Upper lobe of right lung (tissue), 1 donor: ENCODE data around the gene ILF3. TPM values are rescaled to one million over a fixed set of nuclear protein-coding genes. Genes with fewer than 3 reads are reported as not detected.
A peak's percentile ranks its signal among the peaks of the same experiment; 100 is the strongest.
"Not testable (repeated sequence)": the region's sequence is repeated elsewhere in the genome, so short reads cannot be mapped to it uniquely, and the experiment has no call there.

ENCODE experiments used
- ATAC-seq: fragments of 200-7000 bp; cut with Tn5 transposase; one replicate; pipeline ENCODE4 v1.9.1; 2020; ENCODE audit warnings: mild to moderate bottlenecking, moderate library complexity
- DNase-seq: peaks from one replicate; pipeline ENCODE4 v3.0.0-alpha.2; 2020
- H3K27ac ChIP-seq: fragments of 200-600 bp; one replicate; pipeline ENCODE4 v1.8.0; 2022
- H3K27me3 ChIP-seq: fragments of 200-600 bp; one replicate; pipeline ENCODE4 v1.8.0; 2022; ENCODE audit warnings: mild to moderate bottlenecking
- H3K36me3 ChIP-seq: fragments of 200-600 bp; one replicate; pipeline ENCODE4 v1.8.0; 2022
- H3K4me1 ChIP-seq: fragments of 200-600 bp; one replicate; pipeline ENCODE4 v1.8.0; 2022
- H3K4me3 ChIP-seq: fragments of 200-600 bp; one replicate; pipeline ENCODE4 v1.8.0; 2022; ENCODE audit warnings: mild to moderate bottlenecking
- H3K9me3 ChIP-seq: fragments of 200-600 bp; one replicate; pipeline ENCODE4 v1.8.0; 2022
- CTCF ChIP-seq: fragments of 200-600 bp; IDR thresholded peaks from one replicate; pipeline ENCODE4 v1.8.0; 2022; ENCODE audit warnings: antibody characterized with exemption
- intact Hi-C: fragments of 100-400 bp; cut with DNase I; formaldehyde crosslinking; loops from one replicate; pipeline ENCODE4 v1.11.0; 2022
- total RNA-seq: library from RNA; stranded (reverse); fragmentation: NEBNext Ultra II Directional; extraction: Animal tissue kit (Norgen Biotek cat#: 25700); gene quantifications from one replicate; pipeline ENCODE4 v1.2.1, GENCODE V29; 2021
- donor health status: DM: no; HTN: yes; CAD: no; lungs with severe emphysema.

ILF3 gene
- total RNA-seq, 1 donor from 2014 or later: 182 TPM

- intact Hi-C loops: no loop called here
- no peaks in the 10 kb centered on the region for H3K9me3 ChIP-seq
- H3K4me3 ChIP-seq: no peak overlapping the region
- no peaks in the 10 kb centered on the region for H3K27me3 ChIP-seq
- H3K4me1 ChIP-seq: peaks cover 52% of the 10 kb centered on the region
- ATAC-seq (no peak), DNase-seq (no peak)
- no peak overlapping the region for H3K27ac ChIP-seq
- TF ChIP-seq CTCF: no peak
- H3K36me3 ChIP-seq: no peaks in the 10 kb centered on the region
Measured at GRCh38 chr19:10660346-10660745, 6.2 kb downstream of the ILF3 start.

GRCh38 chr19:10661946-10662345 is 7.8 kb downstream of the ILF3 start:
- H3K36me3 ChIP-seq: peaks cover 5% of the 10 kb centered on the region
- intact Hi-C loops: no loop called here
- no peaks in the 10 kb centered on the region for H3K27me3 ChIP-seq
- H3K4me1 ChIP-seq: peaks cover 47% of the 10 kb centered on the region
- no peak overlapping the region for H3K4me3 ChIP-seq
- peak; percentile 78 for ATAC-seq
- H3K27ac ChIP-seq: no peak overlapping the region
- no peak for DNase-seq
- H3K9me3 ChIP-seq: no peaks in the 10 kb centered on the region
- TF ChIP-seq CTCF: no peak

- DNase-seq (no peak), ATAC-seq (peak; percentile 17)
- H3K4me1 ChIP-seq: peaks cover 48% of the 10 kb centered on the region
- H3K36me3 ChIP-seq: peaks cover 11% of the 10 kb centered on the region
- no peak overlapping the region for H3K27ac ChIP-seq
- no peak for TF ChIP-seq CTCF
- intact Hi-C loops: no loop called here
- H3K9me3 ChIP-seq: no peaks in the 10 kb centered on the region
- no peaks in the 10 kb centered on the region for H3K27me3 ChIP-seq
- no peak overlapping the region for H3K4me3 ChIP-seq
Measured at GRCh38 chr19:10662384-10663251, 8.5 kb downstream of the ILF3 start.

- intact Hi-C loops: not testable (repeated sequence)
Measured at GRCh38 chr19:10663252-10663563, 9.1 kb downstream of the ILF3 start.

DNA sequence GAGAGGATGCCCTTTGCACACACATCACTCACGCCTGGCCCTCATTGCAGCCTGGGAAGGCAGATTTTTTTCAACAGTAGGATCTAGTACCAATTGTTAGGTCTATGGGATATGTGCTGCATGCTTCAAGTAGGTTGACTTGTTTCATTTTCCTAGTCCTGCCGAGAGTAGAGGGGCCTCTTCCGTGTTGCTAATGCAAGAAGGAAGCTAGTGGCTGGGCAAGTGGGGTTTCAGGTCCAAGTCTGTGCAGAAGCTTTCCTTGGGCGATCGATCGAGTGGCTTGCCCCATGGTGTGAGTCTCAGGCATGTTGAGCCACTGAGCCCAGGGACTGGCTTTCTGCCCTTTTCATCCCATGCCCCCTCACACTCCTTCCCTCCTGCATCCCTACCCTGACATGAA is 13.7 kb downstream of the ILF3 start:
- Histone ChIP-seq H3K36me3 (peaks cover 37% of the 10 kb centered on the region), H3K9me3 (no peaks in the 10 kb centered on the region), H3K4me1 (peaks cover 40% of the 10 kb centered on the region), H3K27ac (no peak overlapping the region), H3K27me3 (no peaks in the 10 kb centered on the region), H3K4me3 (no peak overlapping the region)
- intact Hi-C loops: no loop called here
- no peak for ATAC-seq
- no peak for TF ChIP-seq CTCF
- DNase-seq: no peak

More at GRCh38 chr19:10663252-10663563, 9.1 kb downstream of the ILF3 start:
- ATAC-seq, H3K27me3 ChIP-seq, DNase-seq, H3K4me3 ChIP-seq, H3K9me3 ChIP-seq, H3K27ac ChIP-seq: not testable (repeated sequence)
- H3K36me3 ChIP-seq: peaks cover 14% of the 10 kb centered on the region
- peaks cover 48% of the 10 kb centered on the region for H3K4me1 ChIP-seq

DNA sequence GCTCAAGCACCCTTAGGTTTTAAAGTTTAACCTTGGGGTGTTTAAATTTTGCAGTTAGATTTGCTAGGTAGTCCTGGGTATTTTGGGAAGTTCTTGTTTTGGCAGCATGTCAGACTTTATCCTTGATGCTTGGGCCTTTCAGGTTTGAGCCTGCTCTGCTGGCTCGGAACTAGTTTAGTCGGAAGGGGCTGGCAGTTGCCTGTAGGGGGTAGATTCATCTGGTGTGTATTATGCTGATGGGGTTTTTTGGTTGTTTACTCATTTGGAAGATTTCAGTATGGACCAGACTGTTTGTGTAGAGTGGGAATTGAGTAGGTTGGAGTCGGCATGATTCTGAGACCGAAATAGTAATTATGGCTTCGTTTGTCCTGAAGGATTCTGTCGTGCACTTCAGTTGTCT is 15.1 kb downstream of the ILF3 start:
- H3K4me3 ChIP-seq: no peak overlapping the region
- no peak for TF ChIP-seq CTCF
- DNase-seq (no peak), ATAC-seq (no peak)
- no peaks in the 10 kb centered on the region for H3K9me3 ChIP-seq
- no peak overlapping the region for H3K27ac ChIP-seq
- peaks cover 48% of the 10 kb centered on the region for H3K36me3 ChIP-seq
- H3K27me3 ChIP-seq: no peaks in the 10 kb centered on the region
- intact Hi-C loops: no loop called here
- H3K4me1 ChIP-seq: peaks cover 30% of the 10 kb centered on the region
